ENCODE results near the gene MACROD2. TPM values are rescaled to one million over a fixed set of nuclear protein-coding genes. Genes with fewer than 3 reads are reported as not detected.

The MACROD2 gene
- total RNA-seq, 4 donors from 2014 or later: 4.6 to 33.0 (median 8.3) TPM

GRCh38 chr20:14142964-14143627 lies 147.8 kb downstream of the MACROD2 start:
- no peak for DNase-seq
- Histone ChIP-seq H3K4me1 (peaks cover 0 to 2% (median 0%) of the 10 kb centered on the region in 4 donors), H3K4me3 (no peak overlapping the region), H3K36me3 (no peaks in the 10 kb centered on the region), H3K9me3 (no peaks in the 10 kb centered on the region), H3K27me3 (no peaks in the 10 kb centered on the region), H3K27ac (no peak overlapping the region)
- intact Hi-C loops (cut with DNase I; ENCODE audit: low total_unique reads): no loop called here
- in situ Hi-C loops (cut with MboI; ENCODE audit: low pct_ligation_motif_present in 1 of 4, low pct_unique_long_range_greater_than_20kb in 1 of 4, low sequenced_read_pairs in 3 of 4): loop anchor here in 1 of 4 donors (25.0 kb wide), 1 partner anchor 106 kb away; no protein-coding TSS in a partner anchor
- WGBS, 2 donors (ENCODE audit: low coverage in 1 of 2): 36 to 59% methylated on average over 1 to 2 of the region's 2 CpGs
- no peak for TF ChIP-seq POLR2AphosphoS5 (IDR thresholded peaks at IDR 0.05)
- TF ChIP-seq POLR2A (IDR thresholded peaks at IDR 0.05): no peak
- no peak for TF ChIP-seq CTCF (IDR thresholded peaks at IDR 0.05)
- no peak for TF ChIP-seq EP300 (IDR thresholded peaks at IDR 0.05; ENCODE audit: low read depth)

DNA sequence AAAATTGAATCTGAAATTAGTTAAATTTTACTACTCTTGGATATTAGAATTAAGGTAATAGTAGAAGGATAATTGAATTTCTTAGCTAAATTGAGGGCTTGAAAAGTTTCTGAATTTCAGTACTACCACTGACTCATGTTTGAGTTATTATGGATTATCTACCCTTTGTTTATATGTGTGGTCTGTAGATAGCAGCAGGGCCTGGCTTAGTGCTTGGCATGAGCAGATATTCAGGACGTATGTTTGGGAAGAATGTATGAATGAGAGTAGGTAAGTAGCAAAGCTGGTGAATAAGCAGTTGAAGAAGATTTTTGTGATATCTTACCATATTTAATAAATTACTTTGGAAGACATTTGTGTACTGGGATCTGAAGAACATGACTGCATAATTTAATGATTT lies 152.7 kb downstream of the MACROD2 start:
- DNase-seq: no peak
- Histone ChIP-seq H3K36me3 (no peaks in the 10 kb centered on the region), H3K27me3 (no peaks in the 10 kb centered on the region), H3K27ac (no peak overlapping the region), H3K4me1 (no peaks in the 10 kb centered on the region), H3K4me3 (no peak overlapping the region), H3K9me3 (no peaks in the 10 kb centered on the region)
- TF ChIP-seq CTCF (IDR thresholded peaks at IDR 0.05) (no peak), POLR2A (IDR thresholded peaks at IDR 0.05) (no peak), EP300 (IDR thresholded peaks at IDR 0.05; ENCODE audit: low read depth) (no peak), POLR2AphosphoS5 (IDR thresholded peaks at IDR 0.05) (no peak)
- WGBS, 2 donors (ENCODE audit: low coverage in 1 of 2): 73 to 74% methylated on average over 1 of the region's 1 CpG
- in situ Hi-C loops (cut with MboI; ENCODE audit: low pct_ligation_motif_present in 1 of 4, low pct_unique_long_range_greater_than_20kb in 1 of 4, low sequenced_read_pairs in 3 of 4) (loop anchor here in 1 of 4 donors (25.0 kb wide), 1 partner anchor 111 kb away; no protein-coding TSS in a partner anchor), intact Hi-C loops (cut with DNase I; ENCODE audit: low total_unique reads) (no loop called here)

DNA sequence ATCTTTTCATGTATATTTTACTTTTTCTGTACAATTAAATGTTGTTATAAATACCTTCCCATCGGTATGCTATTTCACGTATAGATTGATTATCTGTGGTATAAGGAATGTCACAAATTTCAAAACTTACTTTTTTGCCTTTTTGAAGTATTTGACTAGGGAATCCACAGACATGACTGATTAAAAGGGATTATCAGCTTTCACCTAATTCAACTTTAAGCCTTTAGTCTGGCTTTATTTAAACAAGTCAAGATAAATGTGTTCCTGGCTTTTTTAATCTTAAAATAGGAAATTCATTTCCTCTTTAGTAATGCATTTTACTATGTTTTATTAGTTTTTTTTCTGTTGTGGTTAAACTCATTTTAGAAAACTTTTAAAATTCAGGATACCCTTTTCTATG lies 160.0 kb downstream of the MACROD2 start:
- Histone ChIP-seq H3K4me3 (no peak overlapping the region), H3K27ac (no peak overlapping the region), H3K36me3 (no peaks in the 10 kb centered on the region), H3K9me3 (no peaks in the 10 kb centered on the region), H3K27me3 (no peaks in the 10 kb centered on the region), H3K4me1 (no peaks in the 10 kb centered on the region)
- in situ Hi-C loops (cut with MboI; ENCODE audit: low pct_ligation_motif_present in 1 of 4, low pct_unique_long_range_greater_than_20kb in 1 of 4, low sequenced_read_pairs in 3 of 4) (loop anchor here in 1 of 4 donors (25.0 kb wide), 1 partner anchor 107 kb away; no protein-coding TSS in a partner anchor), intact Hi-C loops (cut with DNase I; ENCODE audit: low total_unique reads) (no loop called here)
- no peak for TF ChIP-seq CTCF (IDR thresholded peaks at IDR 0.05)
- TF ChIP-seq POLR2AphosphoS5 (IDR thresholded peaks at IDR 0.05): no peak
- no peak for TF ChIP-seq EP300 (IDR thresholded peaks at IDR 0.05; ENCODE audit: low read depth)
- TF ChIP-seq POLR2A (IDR thresholded peaks at IDR 0.05): no peak
- no peak for DNase-seq
- WGBS, 2 donors (ENCODE audit: low coverage in 1 of 2): 90 to 94% methylated on average over 2 of the region's 2 CpGs

GRCh38 chr20:14178528-14178927 lies 183.2 kb downstream of the MACROD2 start:
- no peak for DNase-seq
- Histone ChIP-seq H3K4me1 (no peaks in the 10 kb centered on the region), H3K9me3 (peaks cover 3 to 13% of the 10 kb centered on the region in 2 donors), H3K27me3 (no peaks in the 10 kb centered on the region), H3K36me3 (no peaks in the 10 kb centered on the region), H3K4me3 (no peak overlapping the region), H3K27ac (no peak overlapping the region)
- no peak for TF ChIP-seq EP300 (IDR thresholded peaks at IDR 0.05; ENCODE audit: low read depth)
- TF ChIP-seq POLR2A (IDR thresholded peaks at IDR 0.05): no peak
- TF ChIP-seq POLR2AphosphoS5 (IDR thresholded peaks at IDR 0.05): no peak
- TF ChIP-seq CTCF (IDR thresholded peaks at IDR 0.05): no peak
- in situ Hi-C loops (cut with MboI; ENCODE audit: low pct_ligation_motif_present in 1 of 4, low pct_unique_long_range_greater_than_20kb in 1 of 4, low sequenced_read_pairs in 3 of 4) (no loop called here), intact Hi-C loops (cut with DNase I; ENCODE audit: low total_unique reads) (no loop called here)
- WGBS, 2 donors (ENCODE audit: low coverage in 1 of 2): 87 to 93% methylated on average over 3 to 4 of the region's 4 CpGs
